DMS114 treated with DMSO at 0.1 percent for 48 hours (cell line): ENCODE results near the gene VWC2L.

Experiments
- DNase-seq: peaks from one replicate; lab custom pipeline; 2025; ENCODE audit not compliant: unreplicated experiment; lab: John Stamatoyannopoulos, UW

VWC2L gene

DNA sequence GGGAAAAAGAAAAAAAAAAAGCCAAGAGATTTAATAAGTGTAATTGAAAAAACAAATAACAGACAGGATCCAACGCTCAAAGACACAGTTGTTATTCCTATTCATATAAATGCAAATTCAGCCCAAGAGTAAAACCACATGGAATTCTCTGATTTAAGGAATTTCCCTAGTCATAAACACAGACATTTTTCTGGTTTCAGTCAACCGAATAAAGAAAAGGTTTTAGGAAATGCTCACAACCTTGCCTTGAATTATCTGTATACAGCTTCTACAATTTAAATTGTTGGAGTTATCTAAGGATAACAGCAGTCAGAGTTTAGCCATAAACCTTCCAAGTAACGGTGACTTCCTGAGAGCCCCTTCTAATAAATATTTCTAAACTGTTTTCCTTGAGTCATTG, 122.7 kb downstream of the VWC2L start:
- no peak for DNase-seq

DNA sequence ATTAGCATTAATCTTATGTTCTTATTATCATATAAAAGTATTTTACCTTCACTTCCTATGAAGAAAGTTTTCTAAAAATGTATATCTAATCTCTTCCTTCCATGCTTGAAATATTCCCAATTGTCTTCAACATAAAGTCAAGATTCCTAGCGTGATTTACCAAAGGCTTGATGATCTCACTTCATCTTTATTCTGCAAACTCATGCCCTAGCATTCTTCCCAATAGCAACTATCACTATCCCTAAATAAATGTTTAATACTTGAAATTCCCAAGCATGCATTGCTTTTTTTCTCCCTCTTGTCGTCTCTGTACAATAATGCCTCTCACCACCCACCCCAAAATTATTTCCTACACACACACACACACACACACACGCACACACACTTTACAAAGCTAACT, 125.8 kb downstream of the VWC2L start:
- DNase-seq: no peak

DNA sequence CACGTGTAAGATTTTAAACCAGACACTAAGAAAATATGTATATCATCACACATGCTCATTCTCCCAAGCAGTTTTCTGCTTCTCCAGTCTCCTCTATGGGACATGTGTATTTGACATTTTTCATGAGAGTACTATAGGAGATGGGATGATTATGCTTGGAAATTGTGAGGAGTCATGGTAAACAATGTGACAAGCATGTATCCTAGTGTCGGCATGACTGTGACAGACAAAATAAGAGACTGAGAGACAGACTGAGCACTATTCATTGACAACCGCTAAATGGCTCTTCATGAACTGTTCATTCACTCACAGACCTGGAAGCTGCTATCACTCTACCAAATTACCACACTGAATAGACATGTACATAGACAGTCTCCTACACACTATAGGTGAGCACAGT, 127.1 kb downstream of the VWC2L start:
- DNase-seq: no peak

DNA sequence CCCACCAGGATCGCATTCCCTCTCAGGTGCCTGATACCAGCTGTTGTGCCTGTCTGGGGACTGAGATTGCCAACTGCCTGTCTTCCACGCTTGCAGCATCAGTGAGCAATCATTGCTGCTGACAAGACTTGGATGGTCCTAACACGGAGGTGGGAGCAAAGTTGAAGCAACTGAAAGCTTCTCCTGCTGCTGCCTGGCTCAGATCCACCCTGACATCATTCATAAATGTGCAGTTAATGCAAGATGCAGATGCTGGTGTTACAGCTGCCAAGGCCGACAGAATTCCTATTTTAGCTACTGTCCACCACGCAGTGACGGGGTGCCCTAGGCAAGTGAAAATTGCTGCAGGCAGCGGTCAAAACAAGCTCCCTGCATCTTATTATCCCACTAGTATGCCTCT, 131.4 kb downstream of the VWC2L start:
- no peak for DNase-seq

DNA sequence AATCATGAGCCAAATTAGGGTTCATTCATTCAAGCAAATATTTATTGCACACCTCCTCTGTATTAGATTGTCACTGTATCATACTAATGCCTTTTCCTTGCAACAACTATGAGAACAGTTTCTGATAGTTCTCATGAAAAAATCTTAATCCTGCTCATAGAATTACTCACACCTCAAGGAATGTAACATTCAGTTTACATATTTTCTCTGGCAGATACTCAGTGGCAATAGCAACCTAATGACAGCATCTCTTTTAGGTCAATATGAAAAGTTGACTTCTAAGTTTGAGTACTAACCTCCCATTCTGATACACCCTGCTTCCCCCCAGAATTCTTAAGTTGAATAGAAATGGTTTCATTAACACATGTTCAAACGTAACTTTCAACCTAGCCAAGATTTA, 132.0 kb downstream of the VWC2L start:
- no peak for DNase-seq

DNA sequence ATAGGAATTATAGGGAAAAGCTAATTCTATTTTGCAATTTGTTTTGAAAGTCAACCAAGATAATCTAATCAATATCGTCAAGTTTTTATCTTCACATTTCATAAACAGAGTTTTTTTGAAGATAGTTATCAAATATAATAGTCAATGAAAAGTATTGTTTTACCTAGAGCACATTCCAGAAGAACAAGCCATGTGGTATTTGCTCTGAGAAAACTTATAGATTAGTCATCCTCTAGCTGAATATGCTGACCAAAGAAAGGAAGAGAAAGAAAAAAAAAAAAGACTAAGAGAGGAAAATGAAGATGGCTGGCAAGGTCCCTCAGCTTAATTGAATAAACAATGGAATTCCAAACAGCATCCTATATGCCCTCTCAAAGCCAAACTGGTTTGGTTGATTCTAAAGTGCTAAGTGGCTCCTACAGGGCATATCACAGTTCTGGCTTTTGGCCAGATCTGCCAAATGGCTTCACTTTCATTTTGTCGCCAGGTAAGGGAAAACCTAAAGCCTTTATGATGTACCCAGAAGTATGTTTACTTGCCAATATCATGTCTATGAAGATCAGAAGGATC, 132.6 kb downstream of the VWC2L start:
- DNase-seq: no peak

DNA sequence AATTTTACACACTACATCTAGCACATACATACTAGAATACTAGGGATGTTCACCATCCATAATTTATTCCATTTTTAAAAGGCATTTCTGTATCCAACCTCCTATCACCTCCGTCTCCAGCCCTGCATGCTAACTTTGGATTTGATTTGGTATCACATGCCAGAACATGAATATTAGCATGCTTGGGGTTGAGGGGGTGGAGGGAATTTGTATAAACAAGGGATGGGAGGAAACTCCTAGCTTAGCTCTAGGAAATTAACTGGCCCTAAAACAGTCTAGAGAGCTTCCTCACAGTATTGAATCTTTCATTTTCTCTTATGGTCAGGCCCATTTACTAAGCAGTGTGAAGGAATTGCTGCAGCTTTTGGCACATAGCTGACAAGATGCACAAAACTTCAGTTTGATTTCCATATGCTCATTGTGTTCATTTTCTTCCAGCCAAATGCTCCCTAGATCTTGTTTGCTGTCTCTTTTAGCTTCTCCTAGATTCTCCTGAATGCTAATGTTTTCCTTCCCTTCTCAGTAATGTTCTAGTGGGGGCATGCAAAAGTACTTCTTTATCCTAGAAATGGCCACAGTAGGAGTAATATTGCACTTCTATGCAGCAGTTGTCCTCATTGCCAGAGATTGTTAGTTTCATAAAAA, 135.2 kb downstream of the VWC2L start:
- DNase-seq: no peak

DNA sequence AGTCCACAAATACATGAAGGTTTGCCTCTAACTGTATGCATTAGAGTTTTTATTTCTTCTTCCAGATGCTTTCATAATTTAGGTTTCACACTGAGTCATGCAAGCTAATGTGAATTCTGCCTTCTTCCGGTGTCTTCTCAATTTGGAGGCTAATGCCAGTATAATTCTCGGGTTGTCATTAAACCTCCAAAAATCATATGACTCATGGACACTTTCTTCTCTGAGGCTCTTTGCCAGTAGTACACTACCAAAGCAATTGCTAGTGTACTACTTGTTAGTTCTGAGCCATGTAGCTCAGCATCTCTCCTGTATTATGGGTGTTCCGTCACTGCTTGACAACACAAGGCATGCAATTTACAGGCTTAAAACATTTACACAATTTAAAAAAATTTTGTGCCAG, 137.1 kb downstream of the VWC2L start:
- no peak for DNase-seq

DNA sequence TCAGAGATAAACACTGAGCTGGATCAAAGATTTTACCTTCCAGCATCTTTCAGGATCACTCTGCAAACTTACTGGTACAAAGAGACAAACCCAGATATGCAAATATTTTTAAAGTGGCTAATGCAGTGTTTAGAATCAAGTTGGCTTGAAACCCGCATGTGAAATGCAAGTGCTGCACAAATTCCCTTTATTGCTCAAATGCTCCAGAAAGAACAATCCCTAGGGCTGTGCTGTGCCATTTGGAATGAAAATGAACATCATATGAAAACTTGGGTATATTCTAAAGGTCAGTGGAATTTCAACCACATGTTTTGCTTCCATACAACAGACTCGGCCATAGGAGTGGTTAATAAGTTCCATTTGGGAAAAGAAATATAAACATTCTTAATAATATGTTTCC, 139.1 kb downstream of the VWC2L start:
- DNase-seq: no peak

DNA sequence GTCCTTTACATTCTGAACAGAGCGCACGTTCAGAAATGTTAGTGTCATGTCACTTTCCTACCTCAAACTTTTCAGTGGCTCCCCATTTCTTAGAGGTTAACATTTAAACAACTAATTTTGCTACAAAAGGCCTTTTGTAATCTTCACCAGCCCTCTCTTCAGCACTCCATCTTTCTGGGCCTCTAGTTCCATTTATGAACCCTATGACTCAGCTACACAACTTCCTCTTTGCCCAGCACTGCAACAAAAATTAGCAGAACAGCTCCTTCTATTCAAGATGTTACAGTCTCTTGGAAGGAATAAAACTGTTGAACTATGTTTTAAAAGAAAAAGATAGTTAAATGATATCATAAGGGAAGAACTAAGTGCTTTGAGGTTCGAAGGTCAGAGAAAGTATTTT, 139.9 kb downstream of the VWC2L start:
- DNase-seq: no peak

DNA sequence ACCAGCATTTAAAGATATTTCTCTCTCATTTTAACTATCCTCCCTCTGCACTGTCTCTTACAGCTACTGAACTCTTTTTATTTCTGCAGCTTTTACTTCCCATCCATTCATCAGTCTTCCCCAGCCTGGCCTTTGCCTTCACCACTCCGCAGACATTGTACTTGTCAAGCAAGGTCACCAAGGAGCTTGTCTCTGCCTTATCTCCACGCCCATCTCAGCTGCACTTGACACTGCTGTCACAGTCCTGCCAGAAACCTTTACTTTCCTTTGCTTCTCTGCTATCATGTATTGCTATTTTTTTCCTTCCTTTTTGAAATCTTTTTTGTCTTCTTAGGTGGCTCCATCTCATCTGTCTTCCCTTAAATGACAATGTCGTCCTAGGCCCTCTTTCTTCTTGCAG, 147.0 kb downstream of the VWC2L start:
- DNase-seq: no peak

DNA sequence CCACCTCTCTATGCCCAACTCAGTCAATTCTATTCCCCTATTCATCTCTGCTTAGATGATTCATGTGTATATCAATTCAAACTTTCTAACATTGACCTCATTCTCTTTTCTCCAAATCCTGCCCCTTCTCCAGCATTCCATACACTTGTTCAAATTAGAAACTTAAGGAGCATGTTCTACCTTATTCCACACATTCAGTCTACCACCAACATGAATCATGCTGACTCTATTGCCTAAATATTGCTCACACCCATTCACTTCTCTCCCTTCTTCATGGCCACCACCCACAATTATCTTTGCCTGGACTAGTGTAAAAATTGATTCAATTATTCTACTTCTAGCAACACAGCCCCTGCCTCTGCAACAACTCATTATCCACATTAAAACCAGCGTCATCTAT, 147.5 kb downstream of the VWC2L start:
- no peak for DNase-seq

DNA sequence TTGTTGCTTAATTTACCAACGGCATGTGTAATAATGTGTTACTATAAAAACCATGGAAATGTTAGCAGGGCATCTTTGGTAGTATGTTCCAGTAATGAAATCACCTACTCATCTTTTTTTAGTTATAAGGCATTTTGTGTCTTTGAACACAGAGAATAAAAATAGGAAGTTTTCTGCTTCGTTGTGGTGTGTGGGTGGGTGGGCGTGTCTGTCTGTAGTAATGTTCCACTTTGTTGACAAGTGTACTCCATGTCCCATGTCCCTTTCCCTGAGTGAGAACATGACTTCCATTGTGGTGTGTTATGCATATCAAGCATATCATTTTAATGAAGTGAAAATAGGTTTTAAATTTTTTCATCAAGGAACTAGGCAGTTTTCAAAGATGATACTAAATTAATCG, 149.3 kb downstream of the VWC2L start:
- no peak for DNase-seq

DNA sequence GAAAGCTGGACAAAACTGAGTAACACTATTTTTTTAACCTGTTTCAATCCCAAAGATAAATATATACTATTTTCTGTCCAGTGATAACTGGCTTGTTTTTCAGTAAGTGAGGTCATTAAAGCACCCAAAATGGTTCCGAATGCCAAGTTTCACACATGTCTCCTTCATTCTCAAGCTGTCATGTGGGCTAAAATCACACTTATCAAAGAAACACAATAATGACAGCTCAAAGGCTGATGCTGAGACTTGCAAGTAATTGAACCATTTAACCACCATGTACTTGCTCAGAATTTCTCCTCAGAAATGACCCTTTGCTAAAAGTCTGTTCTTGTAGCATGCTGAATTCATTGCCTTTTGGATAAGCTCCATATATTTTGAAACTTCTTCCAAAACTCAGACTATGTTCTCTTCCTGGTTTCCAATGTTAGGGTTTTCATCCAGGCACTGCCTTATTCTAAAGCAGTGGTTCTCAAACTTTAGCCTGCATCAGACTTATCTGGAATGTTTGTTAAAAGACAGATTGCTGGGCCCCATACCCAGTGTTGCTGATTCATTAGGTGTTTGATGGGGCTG, 149.8 kb downstream of the VWC2L start:
- DNase-seq: no peak

DNA sequence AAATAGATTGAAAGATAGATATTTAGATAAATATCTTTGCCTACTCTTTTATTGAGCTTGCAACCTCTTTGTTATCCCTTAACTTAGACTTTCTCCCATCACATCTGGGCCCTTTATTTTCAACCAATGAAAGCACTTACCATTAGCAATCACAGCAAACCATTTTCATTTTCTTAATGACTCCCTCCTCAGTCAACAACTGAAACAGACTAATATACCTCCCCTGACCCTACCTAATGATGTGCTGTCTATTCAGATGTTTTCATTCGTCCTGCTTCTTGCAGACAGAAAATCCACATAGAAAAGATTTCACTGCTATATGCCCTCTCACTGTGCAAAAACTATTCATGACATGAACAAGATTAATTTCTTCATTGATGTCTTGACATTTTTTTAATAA, 154.4 kb downstream of the VWC2L start:
- no peak for DNase-seq

DNA sequence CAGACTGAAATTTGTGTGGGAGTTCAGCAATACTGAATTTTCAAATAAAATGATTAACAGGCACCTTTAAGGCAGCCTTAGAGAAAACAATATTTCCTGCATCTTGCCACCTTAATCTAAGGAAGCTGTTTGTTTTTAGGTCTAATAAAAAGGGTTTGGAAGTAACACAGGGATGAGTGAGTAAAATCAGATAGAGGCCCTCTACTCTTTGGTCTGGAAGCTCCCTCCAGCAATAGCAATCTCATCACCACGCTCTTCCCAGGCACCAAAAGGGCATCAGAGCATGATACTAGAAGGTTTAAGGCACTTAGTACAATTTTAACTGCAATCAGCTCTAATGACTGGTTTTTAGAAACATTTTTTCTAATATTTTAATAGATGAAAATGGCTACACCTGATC, 155.6 kb downstream of the VWC2L start:
- DNase-seq: no peak

DNA sequence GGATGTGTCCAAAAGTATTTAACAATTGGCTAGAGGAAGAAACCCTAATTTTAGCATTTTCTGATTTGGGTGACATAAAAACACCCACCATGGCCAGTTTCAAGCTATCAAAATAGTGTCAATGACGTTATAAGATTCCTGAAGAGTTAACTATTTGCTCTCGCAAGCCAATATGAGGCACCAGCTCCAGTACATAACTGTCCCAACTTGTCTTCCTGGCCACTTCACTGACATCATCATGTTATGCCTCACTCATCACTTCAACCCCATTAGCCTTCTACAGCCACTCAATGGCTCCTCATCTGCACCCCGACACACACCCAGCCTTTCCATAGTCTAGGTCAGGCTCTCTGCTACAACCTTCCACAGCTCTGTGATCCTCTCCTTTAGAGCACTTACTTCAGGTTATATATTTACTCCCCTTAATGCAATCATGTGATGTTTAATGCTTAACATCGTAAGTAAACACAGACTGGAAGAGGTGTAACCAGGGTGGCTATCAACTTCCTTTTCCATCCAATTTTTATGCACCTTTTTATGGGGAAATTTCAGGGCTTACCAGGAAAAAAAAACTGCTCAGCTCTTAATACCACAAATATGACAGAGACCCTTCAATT, 158.7 kb downstream of the VWC2L start:
- no peak for DNase-seq

DNA sequence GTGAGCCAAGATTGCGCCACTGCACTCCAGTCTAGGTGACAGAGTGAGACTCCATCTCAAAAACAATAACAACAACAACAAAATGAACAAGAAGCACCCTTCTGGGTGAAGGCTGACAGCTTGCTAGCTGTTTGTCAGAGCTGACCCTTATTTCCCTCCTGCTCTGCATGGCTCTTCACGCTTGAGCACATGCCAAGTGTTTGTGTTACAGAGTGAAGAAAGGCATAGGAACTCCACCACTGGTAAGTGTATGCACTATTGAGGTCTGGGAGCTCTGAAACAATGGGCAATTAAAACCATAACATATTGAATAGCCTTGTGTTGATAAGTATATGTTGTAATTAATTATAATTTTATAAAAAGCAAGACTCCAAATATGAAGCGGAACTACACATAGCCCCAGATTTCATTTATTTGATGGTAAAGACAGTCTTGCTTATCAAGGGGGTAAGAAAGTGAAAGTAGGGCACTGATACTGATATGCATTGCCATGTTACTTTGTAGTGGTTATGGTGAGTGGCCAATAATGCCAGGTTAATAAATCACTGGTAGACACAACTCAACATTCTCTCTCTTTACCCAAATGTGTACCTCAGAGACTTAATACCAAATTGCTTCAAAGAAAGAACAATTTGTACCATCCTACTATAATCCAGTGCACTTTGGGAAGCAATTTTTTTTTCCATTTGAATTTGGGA, 163.4 kb downstream of the VWC2L start:
- no peak for DNase-seq

DNA sequence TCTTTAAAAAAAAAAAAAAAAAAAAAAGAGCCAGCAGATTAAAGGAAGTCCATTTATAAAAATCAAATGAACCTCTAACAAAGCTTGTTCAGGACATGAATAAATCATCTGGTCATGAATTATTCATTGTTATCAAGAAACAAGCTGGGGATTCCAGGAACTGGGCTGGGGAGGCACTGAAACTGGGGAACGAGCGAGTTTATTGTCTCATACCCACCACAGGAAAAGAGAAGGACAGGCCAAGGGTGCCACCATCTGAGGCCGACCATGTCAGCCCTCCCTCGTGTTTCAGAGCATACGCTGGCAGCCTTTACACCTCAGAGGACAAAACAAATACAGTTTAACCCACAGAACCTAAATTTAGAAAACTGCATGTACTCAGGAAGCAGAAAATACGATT, 164.2 kb downstream of the VWC2L start:
- no peak for DNase-seq

DNA sequence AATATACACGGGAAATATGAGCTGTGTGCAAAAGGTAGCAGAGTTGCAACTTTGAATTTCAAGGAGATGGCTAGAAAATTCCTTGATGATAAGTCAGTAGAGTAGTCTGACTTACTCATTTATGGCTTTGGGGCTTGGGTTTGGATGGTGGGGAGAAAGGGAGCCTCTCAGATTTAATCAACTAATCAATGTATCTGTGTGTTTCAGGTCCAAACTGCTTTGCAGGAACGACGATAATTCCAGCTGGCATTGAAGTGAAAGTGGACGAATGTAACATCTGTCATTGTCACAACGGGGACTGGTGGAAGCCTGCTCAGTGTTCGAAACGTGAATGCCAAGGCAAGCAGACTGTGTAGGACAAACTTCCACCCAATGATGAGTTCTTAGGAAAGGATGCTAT, 164.6 kb downstream of the VWC2L start:
- no peak for DNase-seq

DNA sequence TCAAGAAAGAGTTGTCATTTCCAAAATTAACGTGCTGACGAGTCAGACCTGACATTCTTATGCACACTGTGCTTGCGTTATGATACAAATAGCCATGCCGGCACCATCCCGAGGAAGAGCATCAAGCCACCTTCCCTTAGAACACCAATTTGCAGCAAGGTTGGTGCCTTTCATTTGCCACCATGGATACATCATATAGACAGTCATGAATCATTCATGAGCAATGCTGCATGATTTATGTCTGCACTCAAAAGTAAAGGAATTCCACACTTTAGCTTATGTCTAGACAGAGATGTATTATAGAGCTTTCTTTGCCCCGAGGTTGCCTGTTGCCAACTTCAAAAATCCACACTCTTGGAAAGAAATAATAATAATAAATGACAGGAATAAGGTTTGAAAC, 166.9 kb downstream of the VWC2L start:
- DNase-seq: no peak

DNA sequence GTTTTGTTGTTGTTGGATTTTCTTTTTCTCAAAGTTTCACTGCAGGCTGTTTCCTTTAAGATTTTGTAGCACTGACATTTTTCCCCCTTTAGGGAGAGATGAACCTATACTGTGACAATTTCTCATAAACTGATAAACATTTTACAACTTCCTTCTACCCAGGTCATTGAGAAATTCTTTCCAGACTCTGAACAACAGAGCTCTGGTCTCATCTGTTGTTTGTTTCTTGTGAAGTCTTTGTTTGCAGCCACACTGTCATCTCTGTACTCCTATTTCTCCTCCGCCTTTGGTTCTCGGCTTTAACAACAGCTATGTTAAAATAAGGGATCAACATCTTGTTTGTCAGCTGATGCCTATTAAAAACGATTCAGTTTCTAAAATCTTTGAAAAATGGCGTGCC, 167.6 kb downstream of the VWC2L start:
- no peak for DNase-seq
